Measurements from ENCODE around the gene PTPRCAP.

The PTPRCAP gene

DNA sequence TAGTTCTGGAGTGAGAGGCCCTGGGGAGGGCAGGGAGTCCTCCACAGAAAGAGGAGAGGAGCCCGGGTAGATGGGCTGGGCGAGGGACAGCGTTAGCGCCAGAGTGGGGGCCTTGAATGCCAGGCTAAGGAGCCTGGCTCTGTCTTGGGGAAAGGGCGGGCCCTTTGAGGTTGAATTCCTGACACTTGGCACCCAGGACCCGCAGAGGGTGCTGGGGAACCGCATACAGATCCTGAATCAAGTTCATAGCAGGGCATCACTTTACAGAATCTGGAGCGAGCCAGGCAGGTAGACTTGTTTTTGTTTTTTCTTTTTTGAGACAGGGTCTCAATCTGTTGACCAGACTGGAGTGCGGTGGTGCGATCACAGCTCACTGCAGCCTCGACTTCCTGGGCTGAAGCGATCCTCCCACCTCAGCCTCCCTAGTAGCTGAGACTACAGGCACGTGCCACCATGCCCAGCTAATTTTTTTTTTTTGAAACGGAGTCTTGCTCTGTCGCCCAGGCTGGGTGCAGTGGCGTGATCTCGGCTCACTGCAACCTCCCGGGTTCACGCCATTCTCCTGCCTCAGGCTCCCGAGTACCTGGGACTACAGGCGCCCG is 16.0 kb downstream of the PTPRCAP start:
- Histone ChIP-seq H3F3A (ENCODE audit: insufficient read depth, low read length) (no peaks in the 10 kb centered on the region), H3K4me1 (ENCODE audit: low read length) (peaks cover 17% of the 10 kb centered on the region; the same call in 1 of the 2 replicates), H2AFZ (ENCODE audit: low read length) (peak overlapping the region; percentile 93), H3K4me3 (ENCODE audit: low read length) (peak overlapping the region; percentile 61), H3K9me3 (replicated peaks; ENCODE audit: insufficient read depth, low read length) (no peaks in the 10 kb centered on the region), H3K9me2 (replicated peaks; ENCODE audit: insufficient read depth, low read length) (no peaks in the 10 kb centered on the region), H3K4me2 (ENCODE audit: low read depth, low read length) (peak overlapping the region; percentile 99; the same call in 1 of the 2 replicates), H3K27ac (ENCODE audit: low read length) (no peak overlapping the region), H3K36me3 (replicated peaks; ENCODE audit: insufficient read depth, low read length) (no peaks in the 10 kb centered on the region), H3K79me2 (ENCODE audit: low read length) (no peaks in the 10 kb centered on the region), H3K27me3 (replicated peaks; ENCODE audit: insufficient read depth, low read length) (no peaks in the 10 kb centered on the region), H4K20me1 (ENCODE audit: insufficient read depth, low read length) (no peaks in the 10 kb centered on the region), H3K9ac (ENCODE audit: low read length) (peak overlapping the region; percentile 28; the same call in 1 of the 2 replicates)
- DNase-seq: no peak
- TF ChIP-seq EZH2 (optimal IDR thresholded peaks at IDR 0.05; ENCODE audit: low read depth, low read length) (no peak), CTCF (IDR thresholded peaks at IDR 0.05; ENCODE audit: low read length) (no peak), EZH2phosphoT487 (IDR thresholded peaks at IDR 0.05; ENCODE audit: low read length) (no peak)

GRCh38 chr11:67420646-67421429 is 16.6 kb downstream of the PTPRCAP start:
- H3K4me2 ChIP-seq (ENCODE audit: low read depth, low read length): peak overlapping the region; percentile 99
- DNase-seq: peak; percentile 93
- H3K9me2 ChIP-seq (replicated peaks; ENCODE audit: insufficient read depth, low read length): no peaks in the 10 kb centered on the region
- peaks cover 17% of the 10 kb centered on the region; the same call in 1 of the 2 replicates for H3K4me1 ChIP-seq (ENCODE audit: low read length)
- H3F3A ChIP-seq (ENCODE audit: insufficient read depth, low read length): no peaks in the 10 kb centered on the region
- no peaks in the 10 kb centered on the region for H3K9me3 ChIP-seq (replicated peaks; ENCODE audit: insufficient read depth, low read length)
- H3K9ac ChIP-seq (ENCODE audit: low read length): peak overlapping the region; percentile 55
- no peaks in the 10 kb centered on the region for H3K27me3 ChIP-seq (replicated peaks; ENCODE audit: insufficient read depth, low read length)
- no peaks in the 10 kb centered on the region for H3K36me3 ChIP-seq (replicated peaks; ENCODE audit: insufficient read depth, low read length)
- no peaks in the 10 kb centered on the region for H4K20me1 ChIP-seq (ENCODE audit: insufficient read depth, low read length)
- H3K4me3 ChIP-seq (ENCODE audit: low read length): peak overlapping the region; percentile 61
- H2AFZ ChIP-seq (ENCODE audit: low read length): peak overlapping the region; percentile 93
- no peak for TF ChIP-seq EZH2phosphoT487 (IDR thresholded peaks at IDR 0.05; ENCODE audit: low read length)
- no peak for TF ChIP-seq CTCF (IDR thresholded peaks at IDR 0.05; ENCODE audit: low read length)
- TF ChIP-seq EZH2 (optimal IDR thresholded peaks at IDR 0.05; ENCODE audit: low read depth, low read length): no peak
- H3K27ac ChIP-seq (ENCODE audit: low read length): no peak overlapping the region
- H3K79me2 ChIP-seq (ENCODE audit: low read length): no peaks in the 10 kb centered on the region

DNA sequence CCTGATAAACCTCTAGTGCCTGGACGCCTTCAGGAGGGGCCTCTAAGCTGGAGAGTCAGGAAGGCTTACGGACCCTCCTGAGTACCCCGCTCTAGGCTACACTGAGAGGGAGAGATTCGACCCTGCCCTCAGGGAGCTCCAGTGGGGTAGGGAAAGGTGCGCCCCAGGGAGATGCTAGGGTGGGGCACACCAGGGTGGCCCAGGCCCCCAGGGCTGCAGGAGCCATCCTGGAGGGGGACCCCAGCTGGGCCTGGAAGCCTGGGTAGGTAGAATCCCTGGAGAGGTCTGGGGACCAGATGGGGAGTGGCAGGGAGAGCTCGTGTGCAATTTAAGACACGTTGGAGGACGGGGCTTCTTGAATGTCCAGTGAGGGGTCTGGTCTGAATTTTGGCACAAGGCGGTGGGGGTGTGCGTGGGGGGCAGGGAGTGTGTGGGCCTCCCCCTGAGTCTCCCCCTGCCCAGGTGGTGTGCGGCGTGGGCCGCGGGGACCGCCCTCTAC is 17.3 kb downstream of the PTPRCAP start:
- no peak for TF ChIP-seq EZH2phosphoT487 (IDR thresholded peaks at IDR 0.05; ENCODE audit: low read length)
- no peak for TF ChIP-seq EZH2 (optimal IDR thresholded peaks at IDR 0.05; ENCODE audit: low read depth, low read length)
- TF ChIP-seq CTCF (IDR thresholded peaks at IDR 0.05; ENCODE audit: low read length): no peak
- H2AFZ ChIP-seq (ENCODE audit: low read length): no peak overlapping the region
- H3K27ac ChIP-seq (ENCODE audit: low read length): no peak overlapping the region
- H3K4me1 ChIP-seq (ENCODE audit: low read length): peaks cover 17% of the 10 kb centered on the region; the same call in 1 of the 2 replicates
- peak overlapping the region; percentile 44; the same call in 1 of the 2 replicates for H3K4me3 ChIP-seq (ENCODE audit: low read length)
- H3K9me2 ChIP-seq (replicated peaks; ENCODE audit: insufficient read depth, low read length): no peaks in the 10 kb centered on the region
- H4K20me1 ChIP-seq (ENCODE audit: insufficient read depth, low read length): no peaks in the 10 kb centered on the region
- H3K27me3 ChIP-seq (replicated peaks; ENCODE audit: insufficient read depth, low read length): peaks cover under 1% of the 10 kb centered on the region; the same call in 1 of the 2 replicates
- DNase-seq: no peak
- H3K9ac ChIP-seq (ENCODE audit: low read length): peak overlapping the region; percentile 55
- peak overlapping the region; percentile 88 for H3K4me2 ChIP-seq (ENCODE audit: low read depth, low read length)
- no peaks in the 10 kb centered on the region for H3K36me3 ChIP-seq (replicated peaks; ENCODE audit: insufficient read depth, low read length)
- no peaks in the 10 kb centered on the region for H3K9me3 ChIP-seq (replicated peaks; ENCODE audit: insufficient read depth, low read length)
- no peaks in the 10 kb centered on the region for H3F3A ChIP-seq (ENCODE audit: insufficient read depth, low read length)
- no peaks in the 10 kb centered on the region for H3K79me2 ChIP-seq (ENCODE audit: low read length)

Data from MM.1S (cell line).